Activated CD8-positive, alpha-beta memory T cell treated with anti-CD3 and anti-CD28 coated beads for 48 hours (primary cell): Measurements from ENCODE around the gene DAPP1.
"Not testable (repeated sequence)": the region's sequence is repeated elsewhere in the genome, so short reads cannot be mapped to it uniquely, and the experiment has no call there.

Experiments used
- DNase-seq, 3 experiments: peaks; one replicate each; pipeline ENCODE4 v3.0.0-alpha.2; 2020; ENCODE audit warnings: low read depth in 2 of 3, low spot score in 2 of 3

DAPP1 gene

DNA sequence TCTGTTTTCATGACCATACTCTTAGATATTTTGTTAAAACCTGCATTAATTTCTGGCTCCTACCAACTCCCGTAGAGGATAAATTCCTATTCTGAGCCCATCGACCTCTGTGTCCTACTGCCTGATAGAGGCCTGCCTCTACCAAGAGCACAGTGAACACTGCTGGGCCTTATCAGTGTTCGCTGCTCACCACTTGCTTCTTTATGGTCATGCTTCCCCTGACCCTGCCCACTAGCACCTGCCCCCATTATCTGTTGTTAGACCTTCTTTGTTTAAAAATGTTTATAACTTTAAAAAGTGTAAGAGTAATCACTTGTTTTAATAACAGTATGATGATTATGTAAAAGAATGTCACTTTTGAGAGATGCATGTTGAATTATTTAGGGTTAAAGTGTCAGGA is 6.1 kb downstream of the DAPP1 start:
- no peak for DNase-seq

- DNase-seq = no peak
These were observed 7.5 kb downstream of the DAPP1 start for GRCh38 chr4:99824070-99824599.

DNA sequence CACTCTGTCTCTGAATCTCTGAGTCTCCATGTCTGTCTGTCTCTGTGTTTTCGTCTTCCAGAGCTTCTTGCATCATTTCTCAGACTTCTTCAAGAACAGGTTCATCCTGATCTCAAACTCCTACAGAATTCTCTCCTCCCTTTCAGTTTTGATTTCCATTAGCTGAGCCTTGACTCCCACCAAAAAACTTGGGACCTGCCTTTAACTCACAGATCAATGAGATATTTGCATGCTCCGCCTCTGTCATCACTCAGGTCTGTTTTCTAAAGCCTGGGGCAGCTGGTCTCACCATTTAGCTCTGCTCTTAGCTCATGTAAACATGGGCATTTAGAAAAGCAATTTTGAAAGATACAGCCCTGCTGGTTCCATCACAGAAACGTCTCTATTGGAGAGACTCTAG is 8.6 kb downstream of the DAPP1 start:
- DNase-seq = no peak

GRCh38 chr4:99826016-99826415 is 9.4 kb downstream of the DAPP1 start:
- no peak for DNase-seq

DNA sequence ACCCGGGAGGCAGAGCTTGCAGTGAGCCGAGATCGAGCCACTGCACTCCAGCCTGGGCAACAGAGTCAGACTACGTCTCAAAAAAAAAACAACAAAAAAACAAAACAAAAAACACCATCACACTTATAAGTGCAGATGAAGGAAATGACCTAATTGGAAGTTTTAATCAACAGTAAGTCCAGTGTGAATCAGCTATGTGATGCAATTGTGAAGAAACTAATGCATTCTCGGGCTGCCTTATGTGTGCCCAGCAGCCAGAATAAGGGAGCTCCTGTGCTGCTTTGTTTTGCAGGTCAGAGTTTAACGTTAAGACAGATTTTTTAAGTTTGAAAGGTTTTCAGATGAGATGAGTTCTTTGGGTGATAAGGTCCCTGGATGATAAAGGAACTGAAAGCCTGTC is 10.8 kb downstream of the DAPP1 start:
- DNase-seq = no peak

DNA sequence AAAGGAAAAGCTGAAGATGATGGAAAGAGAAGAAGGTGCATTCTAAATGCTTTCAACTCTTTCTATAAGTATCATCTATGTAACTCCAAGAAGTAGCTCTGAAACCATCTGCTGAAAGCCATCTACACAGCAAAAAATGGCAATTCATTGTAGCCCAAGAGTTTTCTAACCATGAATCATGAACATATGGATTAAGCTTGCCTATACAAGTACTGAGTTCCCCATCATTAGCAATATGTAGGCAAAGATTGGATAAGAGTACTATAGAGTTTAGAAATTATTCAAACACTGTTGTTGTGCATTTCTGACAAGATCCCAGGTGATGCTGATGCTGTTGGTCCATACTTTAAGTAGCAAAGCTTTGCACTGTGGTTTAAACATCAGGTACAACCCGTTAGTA is 11.2 kb downstream of the DAPP1 start:
- no peak for DNase-seq

- no peak for DNase-seq
These were observed 11.8 kb downstream of the DAPP1 start for GRCh38 chr4:99828477-99828876.

DNA sequence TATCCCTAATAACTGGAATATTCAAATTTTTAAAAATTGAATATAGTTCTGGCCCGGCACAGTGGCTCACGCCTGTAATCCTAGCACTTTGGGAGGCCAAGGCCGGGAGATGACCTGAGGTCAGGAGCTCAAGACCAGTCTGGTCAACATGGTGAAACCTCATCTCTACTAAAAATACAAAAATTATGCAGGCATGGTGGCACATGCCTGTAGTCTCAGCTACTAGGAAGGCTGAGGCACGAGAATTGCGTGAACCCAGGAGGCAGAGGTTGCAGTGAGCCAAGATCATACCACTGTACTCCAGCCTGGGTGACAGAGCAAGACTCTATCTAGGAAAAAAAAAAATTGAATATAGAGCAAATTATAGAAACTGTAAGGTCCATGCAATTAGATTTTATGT is 13.4 kb downstream of the DAPP1 start:
- DNase-seq = not testable (repeated sequence)

DNA sequence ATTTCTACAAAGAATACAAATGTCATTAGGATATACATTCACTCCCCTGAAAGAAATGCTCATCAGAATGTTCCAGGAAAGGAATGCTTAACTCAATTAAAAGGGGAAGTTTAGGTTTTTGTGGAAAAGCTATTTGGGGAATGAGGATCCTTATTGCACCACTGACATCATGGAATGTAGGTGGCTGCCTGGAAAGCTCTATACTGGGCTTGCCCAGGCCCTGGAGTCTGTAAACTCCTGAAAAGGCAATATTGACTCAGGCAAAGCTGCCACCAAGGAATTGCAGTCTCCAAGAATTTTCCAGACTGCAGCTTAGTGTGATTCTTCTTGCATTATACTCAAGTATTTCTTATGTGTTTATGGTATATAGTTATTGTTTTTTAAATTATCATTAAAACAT is 15.7 kb downstream of the DAPP1 start:
- no peak for DNase-seq

GRCh38 chr4:99832758-99833157 is 16.1 kb downstream of the DAPP1 start:
- DNase-seq = no peak

DNA sequence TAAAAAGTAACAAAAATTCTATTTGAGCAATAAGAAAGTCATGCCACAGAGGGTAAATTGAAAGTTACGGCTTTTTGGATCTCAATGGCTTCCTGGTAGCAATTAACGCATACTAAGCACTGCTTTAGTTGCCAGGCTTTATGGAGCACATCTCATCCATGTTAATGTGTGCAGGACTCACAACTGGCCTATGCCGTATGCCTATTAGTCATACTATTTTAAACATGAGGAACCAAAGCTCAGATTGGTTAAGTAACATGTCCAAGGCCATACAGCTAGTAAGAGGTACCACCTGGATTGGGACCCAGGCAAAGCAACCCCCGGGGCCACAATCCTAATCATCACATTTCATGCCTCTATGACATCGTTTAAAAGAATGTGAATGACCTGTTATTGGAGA is 17.1 kb downstream of the DAPP1 start:
- no peak for DNase-seq

DNA sequence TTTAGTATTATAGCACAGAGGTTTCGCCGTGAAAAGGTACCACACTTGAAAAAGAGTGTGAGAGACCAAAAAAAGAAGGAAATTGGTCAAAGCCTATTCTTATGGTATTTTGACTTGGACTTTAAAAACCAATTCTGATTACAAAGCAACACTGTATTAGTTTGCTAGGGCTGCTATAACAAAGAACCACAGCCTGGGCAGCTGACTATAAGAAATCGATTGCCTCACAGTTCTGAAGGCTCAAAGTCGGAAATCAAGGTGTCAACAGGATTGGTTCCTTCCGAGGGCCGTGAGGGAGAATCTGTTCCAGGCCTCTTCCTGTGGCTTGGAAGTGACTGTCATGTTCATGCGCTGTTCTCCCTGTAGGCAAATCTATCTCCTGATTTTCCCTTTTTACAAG is 17.9 kb downstream of the DAPP1 start:
- no peak for DNase-seq

- DNase-seq = no peak
These were observed 19.3 kb downstream of the DAPP1 start for GRCh38 chr4:99835942-99836341.

DNA sequence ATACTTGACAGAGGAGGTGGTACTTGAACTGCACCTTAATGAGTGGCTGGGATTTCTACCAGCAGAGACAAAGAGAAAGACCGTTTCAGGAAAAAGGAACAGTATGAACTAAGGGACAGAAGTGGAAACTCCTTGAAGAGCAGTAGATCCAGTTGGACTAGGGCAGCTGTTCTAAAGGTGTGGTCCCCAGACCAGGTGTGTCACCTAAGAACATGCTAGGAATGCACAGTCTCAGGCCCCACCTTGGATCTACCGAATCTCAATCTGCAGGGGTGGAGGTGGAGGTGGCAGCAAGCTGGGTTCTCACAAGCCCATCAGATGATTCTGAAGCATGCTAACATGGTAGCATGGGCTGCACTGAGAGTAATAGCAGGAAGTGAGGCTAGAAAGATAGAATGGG is 22.3 kb downstream of the DAPP1 start:
- no peak for DNase-seq

- DNase-seq = no peak
These were observed 24.5 kb downstream of the DAPP1 start for GRCh38 chr4:99841129-99841528.

- DNase-seq = no peak
These were observed 26.8 kb downstream of the DAPP1 start for GRCh38 chr4:99843413-99843812.

DNA sequence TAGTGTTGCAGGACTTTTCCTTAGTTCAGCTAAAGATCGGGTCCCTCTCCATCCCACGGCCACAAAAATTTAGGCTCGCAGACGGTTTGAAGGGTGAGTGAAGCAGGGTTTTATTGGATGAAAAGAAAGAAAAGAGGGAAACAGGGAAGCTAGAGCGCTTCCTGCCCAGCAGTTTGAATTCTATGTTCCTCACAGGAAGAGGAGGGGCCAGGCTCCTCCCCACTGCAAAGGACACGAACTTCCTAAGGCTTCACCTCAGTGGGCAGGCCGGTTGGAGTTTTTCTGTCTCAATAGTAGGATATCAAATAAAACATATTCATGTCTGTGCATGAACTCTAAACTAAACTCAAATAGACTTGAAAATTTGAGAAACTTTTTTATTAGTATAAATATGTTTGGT is 27.4 kb downstream of the DAPP1 start:
- DNase-seq = no peak

GRCh38 chr4:99845179-99845578 is 28.6 kb downstream of the DAPP1 start:
- no peak for DNase-seq

GRCh38 chr4:99845708-99846469 is 29.3 kb downstream of the DAPP1 start:
- DNase-seq = no peak

DNA sequence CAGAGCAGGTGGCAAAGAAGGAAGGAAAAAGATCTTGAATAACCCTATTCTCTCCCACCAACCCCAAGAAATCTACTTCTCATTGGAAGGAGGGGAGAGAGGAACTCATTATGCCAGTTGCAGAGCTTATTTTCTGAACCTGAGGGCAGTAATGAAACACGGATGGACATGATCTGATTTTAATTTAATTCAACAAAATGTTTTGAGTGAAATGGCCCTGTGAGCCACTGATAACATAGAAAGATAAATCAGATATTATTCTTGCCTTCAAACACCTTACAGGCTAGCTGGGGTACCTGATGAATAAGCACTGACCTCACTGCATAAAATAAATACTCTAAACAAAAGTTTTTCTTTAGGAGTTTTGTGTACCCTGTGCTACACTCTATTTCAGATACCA is 30.3 kb downstream of the DAPP1 start:
- DNase-seq = no peak

GRCh38 chr4:99847362-99847976 is 30.8 kb downstream of the DAPP1 start:
- DNase-seq = no peak

GRCh38 chr4:99848591-99849001 is 32.0 kb downstream of the DAPP1 start:
- DNase-seq = no peak
